PC-9 (cell line): ENCODE results near the gene HLA-DRA. TPM values are rescaled to one million over a fixed set of nuclear protein-coding genes. Genes with fewer than 3 reads are reported as not detected.

Experiments used
- BruUV-seq: library from RNA; stranded (reverse); fragments of 400-500 nt; replicated peaks from 2 replicates; lab custom pipeline; 2021; lab: Mats Ljungman, UMichigan
- CTCF ChIA-PET: fragments of 300-600 bp; sonication (Branson Sonifier 250); formaldehyde crosslinking; loops from one replicate; lab custom pipeline; 2022; ENCODE audit warnings: antibody characterized with exemption; lab: Charles Lee
- POLR2A ChIA-PET: fragments of 300-600 bp; sonication (Branson Sonifier 250); formaldehyde crosslinking; loops from one replicate; lab custom pipeline; 2022; ENCODE audit warnings: antibody characterized with exemption; ENCODE audit not compliant: unreplicated experiment; lab: Charles Lee
- DNase-seq, 2 experiments: peaks; one replicate each; pipeline versions ENCODE4 v3.0.0 to v3.0.0-alpha.2; 2015 to 2022; ENCODE audit warnings: mixed read lengths in 1 of 2
- H2AFZ ChIP-seq: fragments of 200-600 bp; sonication (generic); 2 replicates; pipeline ENCODE4 v1.8.1; 2017; ENCODE audit warnings: antibody characterized with exemption
- H3F3A ChIP-seq: fragments of 200-600 bp; sonication (generic); 2 replicates; pipeline ENCODE4 v1.8.1; 2017; ENCODE audit warnings: antibody characterized with exemption, mild to moderate bottlenecking, low read depth; ENCODE audit not compliant: insufficient read depth
- H3K27ac ChIP-seq: fragments of 200-600 bp; sonication (generic); 2 replicates; pipeline ENCODE4 v1.6.1; 2016; ENCODE audit warnings: mixed run types
- H3K27me3 ChIP-seq: fragments of 200-600 bp; sonication (generic); 2 replicates; pipeline ENCODE4 v1.6.1; 2016; ENCODE audit warnings: low read depth, mixed run types; ENCODE audit not compliant: insufficient read depth
- H3K36me3 ChIP-seq: fragments of 200-600 bp; sonication (generic); 2 replicates; pipeline ENCODE4 v1.6.1; 2016; ENCODE audit warnings: low read depth, mixed run types
- H3K4me1 ChIP-seq: fragments of 200-600 bp; sonication (generic); replicated peaks from 2 replicates; pipeline ENCODE4 v1.6.1; 2016; ENCODE audit warnings: mixed run types; ENCODE audit not compliant: insufficient read depth
- H3K4me2 ChIP-seq: fragments of 200-600 bp; sonication (generic); 2 replicates; pipeline ENCODE4 v1.6.1; 2017; ENCODE audit warnings: mixed run types
- H3K4me3 ChIP-seq: fragments of 200-600 bp; sonication (generic); 2 replicates; pipeline ENCODE4 v1.6.1; 2016; ENCODE audit warnings: mixed run types
- H3K79me2 ChIP-seq: fragments of 200-600 bp; sonication (generic); 2 replicates; pipeline ENCODE4 v1.6.1; 2017; ENCODE audit warnings: low read depth, mixed run types
- H3K9me2 ChIP-seq: fragments of 200-600 bp; sonication (generic); 2 replicates; pipeline ENCODE4 v1.8.1; 2017; ENCODE audit warnings: mild to moderate bottlenecking; ENCODE audit not compliant: insufficient read depth
- H3K9me3 ChIP-seq: fragments of 200-600 bp; sonication (generic); 2 replicates; pipeline ENCODE4 v1.8.1; 2016; ENCODE audit warnings: low read depth; ENCODE audit not compliant: insufficient read depth
- H4K20me1 ChIP-seq: fragments of 200-600 bp; sonication (generic); 2 replicates; pipeline ENCODE4 v1.8.1; 2017; ENCODE audit not compliant: insufficient read depth
- EZH2 ChIP-seq: fragments of 200-600 bp; sonication (generic); IDR thresholded peaks from 2 replicates; pipeline ENCODE4 v1.8.0; 2017; ENCODE audit warnings: antibody characterized with exemption, low read depth
- intact Hi-C: fragments of 100-400 bp; cut with micrococcal nuclease; formaldehyde crosslinking; loops from one replicate; pipeline ENCODE4 v1.10.0; 2022; ENCODE audit not compliant: unreplicated experiment
- total RNA-seq: library from RNA; stranded (reverse); gene quantifications from 2 replicates; pipeline ENCODE4 v1.2.3, GENCODE V29; 2021
- TF ChIP-seq, protein P1 (sequence below): fragments of 200-600 bp; sonication (generic); conservative IDR thresholded peaks from 2 replicates; pipeline ENCODE4 v1.6.1; 2017; ENCODE audit warnings: mixed run types, antibody characterized with exemption, mild to moderate bottlenecking, moderate library complexity

HLA-DRA gene
- total RNA-seq, 1 experiment from 2014 or later: not detected

DNA sequence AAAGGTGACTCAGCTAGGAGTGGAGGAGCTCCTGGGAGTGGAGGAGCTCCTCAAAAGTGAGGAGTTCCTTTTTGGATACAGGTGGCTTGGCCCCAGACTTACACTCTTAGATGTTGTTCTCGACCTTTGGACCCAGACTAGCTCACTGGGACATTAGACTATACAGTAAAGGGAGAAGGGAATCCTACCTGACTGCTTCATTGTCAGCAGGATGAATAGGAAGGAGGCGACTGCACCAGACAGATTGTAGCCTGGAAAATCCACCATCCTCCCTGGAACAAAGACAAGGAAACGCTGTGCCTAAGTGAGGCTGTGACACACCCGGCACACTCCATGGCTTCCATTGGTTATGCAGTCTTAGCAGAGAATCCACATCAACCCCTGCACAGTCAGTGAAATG lies 32.8 kb upstream of the HLA-DRA start, which contains the start of gene BTNL2:
Gene BTNL2, minus strand, starts transcription at position 325 of the 400 bp plus-strand sequence. Its CDS starts 58 bp downstream, at position 267.
- Histone ChIP-seq H3K27me3 (peaks cover 74% of the 10 kb centered on the region), H3K9me3 (no peaks in the 10 kb centered on the region), H3K4me2 (no peak within 1 kb of the TSS), H3K4me1 (no peaks in the 10 kb centered on the region), H4K20me1 (no peaks in the 10 kb centered on the region; the same call in 1 of the 2 replicates), H3K79me2 (no peaks in the 10 kb centered on the region), H3K36me3 (no peaks in the 10 kb centered on the region), H3F3A (no peaks in the 10 kb centered on the region), H2AFZ (no peak within 1 kb of the TSS), H3K9me2 (no peaks in the 10 kb centered on the region), H3K4me3 (no peak within 1 kb of the TSS), H3K27ac (no peak within 1 kb of the TSS)
- BruUV-seq: no TSS peak
- POLR2A ChIA-PET: interaction anchor here (0.6 kb wide), 1 partner anchor 392 kb away, joined by 8 read pairs; no protein-coding TSS in a partner anchor
- CTCF ChIA-PET: no interaction called here
- intact Hi-C loops: no loop called here
- no peak for DNase-seq
- TF ChIP-seq, protein P1, sequence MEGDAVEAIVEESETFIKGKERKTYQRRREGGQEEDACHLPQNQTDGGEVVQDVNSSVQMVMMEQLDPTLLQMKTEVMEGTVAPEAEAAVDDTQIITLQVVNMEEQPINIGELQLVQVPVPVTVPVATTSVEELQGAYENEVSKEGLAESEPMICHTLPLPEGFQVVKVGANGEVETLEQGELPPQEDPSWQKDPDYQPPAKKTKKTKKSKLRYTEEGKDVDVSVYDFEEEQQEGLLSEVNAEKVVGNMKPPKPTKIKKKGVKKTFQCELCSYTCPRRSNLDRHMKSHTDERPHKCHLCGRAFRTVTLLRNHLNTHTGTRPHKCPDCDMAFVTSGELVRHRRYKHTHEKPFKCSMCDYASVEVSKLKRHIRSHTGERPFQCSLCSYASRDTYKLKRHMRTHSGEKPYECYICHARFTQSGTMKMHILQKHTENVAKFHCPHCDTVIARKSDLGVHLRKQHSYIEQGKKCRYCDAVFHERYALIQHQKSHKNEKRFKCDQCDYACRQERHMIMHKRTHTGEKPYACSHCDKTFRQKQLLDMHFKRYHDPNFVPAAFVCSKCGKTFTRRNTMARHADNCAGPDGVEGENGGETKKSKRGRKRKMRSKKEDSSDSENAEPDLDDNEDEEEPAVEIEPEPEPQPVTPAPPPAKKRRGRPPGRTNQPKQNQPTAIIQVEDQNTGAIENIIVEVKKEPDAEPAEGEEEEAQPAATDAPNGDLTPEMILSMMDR: no peak
- TF ChIP-seq EZH2: no peak

GRCh38 chr6:32410906-32411305 lies 28.8 kb upstream of the HLA-DRA start:
- Histone ChIP-seq H4K20me1 (no peaks in the 10 kb centered on the region), H2AFZ (no peak overlapping the region), H3K4me3 (no peak overlapping the region), H3K9me3 (no peaks in the 10 kb centered on the region), H3F3A (no peaks in the 10 kb centered on the region), H3K4me1 (no peaks in the 10 kb centered on the region), H3K36me3 (no peaks in the 10 kb centered on the region), H3K9me2 (no peaks in the 10 kb centered on the region), H3K79me2 (no peaks in the 10 kb centered on the region), H3K27ac (no peak overlapping the region), H3K27me3 (peaks cover 67% of the 10 kb centered on the region), H3K4me2 (no peak overlapping the region)
- ChIA-PET CTCF (no interaction called here), POLR2A (no interaction called here)
- intact Hi-C loops: loop anchor here (10.0 kb wide), 1 partner anchor 166 kb away; no protein-coding TSS in a partner anchor
- no peak for DNase-seq
- BruUV-seq: no TSS peak
- TF ChIP-seq, protein P1: no peak
- TF ChIP-seq EZH2: no peak

- Histone ChIP-seq H3K4me2 (no peak overlapping the region), H3K27ac (no peak overlapping the region), H3K9me2 (no peaks in the 10 kb centered on the region), H3K9me3 (no peaks in the 10 kb centered on the region), H3K36me3 (no peaks in the 10 kb centered on the region), H2AFZ (no peak overlapping the region), H3F3A (no peaks in the 10 kb centered on the region), H3K79me2 (no peaks in the 10 kb centered on the region), H3K4me3 (no peak overlapping the region), H3K27me3 (peaks cover 59% of the 10 kb centered on the region), H4K20me1 (no peaks in the 10 kb centered on the region), H3K4me1 (no peaks in the 10 kb centered on the region)
- TF ChIP-seq, protein P1: no peak
- TF ChIP-seq EZH2: no peak
- CTCF ChIA-PET: no interaction called here
- POLR2A ChIA-PET: no interaction called here
- no TSS peak for BruUV-seq
- intact Hi-C loops: loop anchor here (2.0 to 10.0 kb wide), 2 partner anchors 167 to 865 kb away; partner anchors contain the start of genes ATP6V1G2 and NFKBIL1
- DNase-seq: no peak
Observed at GRCh38 chr6:32411566-32412327, 27.9 kb upstream of the HLA-DRA start.
